HG02973 (cell line): ENCODE data around the gene TBC1D10A.

Experiments used
- ATAC-seq: cut with Tn5 transposase; IDR thresholded peaks from one replicate; pipeline ENCODE4 v1.9.1; 2021; ENCODE audit warnings: moderate library complexity; ENCODE audit not compliant: unreplicated experiment

The TBC1D10A gene

GRCh38 chr22:30326706-30327362 lies at the start of gene TBC1D10A:
TSS of gene TBC1D10A (minus strand) at chr22:30326941. CDS start at chr22:30326881, 60 bp downstream.
- peak; percentile 69 for ATAC-seq

GRCh38 chr22:30375312-30375849 lies 48.6 kb upstream of the TBC1D10A start:
- ATAC-seq: no peak

DNA sequence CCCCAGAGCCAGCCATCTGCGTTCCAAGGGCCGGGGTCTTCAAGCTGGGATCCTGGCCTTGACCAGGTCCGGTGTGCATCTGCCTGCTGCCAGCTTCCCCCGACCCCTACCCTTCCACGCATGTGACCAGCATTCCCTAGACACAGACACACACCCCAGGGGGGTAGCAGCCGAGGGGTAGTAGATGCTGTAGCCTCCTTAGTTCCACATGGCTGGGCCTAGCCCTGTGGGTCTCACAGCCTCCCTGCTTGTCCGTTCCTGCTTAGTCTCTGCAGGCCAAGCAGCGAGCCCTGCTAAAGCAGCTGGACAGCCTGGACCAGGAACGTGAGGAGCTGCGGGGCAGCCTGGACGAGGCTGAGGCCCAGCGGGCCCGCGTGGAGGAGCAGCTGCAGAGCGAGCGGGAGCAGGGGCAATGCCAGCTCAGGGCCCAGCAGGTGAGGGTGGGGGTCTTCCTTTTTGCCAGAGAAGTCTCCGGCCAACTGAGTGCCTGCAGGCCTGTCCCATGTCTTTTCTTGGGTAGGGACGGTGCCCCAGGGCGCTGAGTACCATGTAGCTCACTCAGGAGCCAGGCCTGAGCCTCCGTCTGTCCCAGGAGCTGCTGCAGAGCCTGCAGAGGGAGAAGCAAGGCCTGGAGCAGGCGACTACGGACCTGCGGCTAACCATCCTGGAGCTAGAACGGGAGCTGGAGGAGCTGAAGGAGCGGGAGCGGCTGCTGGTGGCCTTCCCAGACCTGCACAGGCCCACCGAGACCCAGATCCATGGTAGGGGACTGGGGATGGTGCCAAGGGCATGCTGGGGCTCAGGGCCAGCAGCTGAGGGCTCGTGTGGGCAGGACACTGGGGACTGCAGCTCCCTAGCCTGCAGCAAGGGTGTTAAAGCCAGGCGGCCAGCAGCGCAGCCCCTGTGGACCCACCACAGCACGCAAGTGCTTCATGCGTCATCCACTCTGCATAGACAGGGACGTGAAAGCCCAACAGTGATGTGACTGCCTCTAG lies 46.9 kb upstream of the TBC1D10A start:
- no peak for ATAC-seq

DNA sequence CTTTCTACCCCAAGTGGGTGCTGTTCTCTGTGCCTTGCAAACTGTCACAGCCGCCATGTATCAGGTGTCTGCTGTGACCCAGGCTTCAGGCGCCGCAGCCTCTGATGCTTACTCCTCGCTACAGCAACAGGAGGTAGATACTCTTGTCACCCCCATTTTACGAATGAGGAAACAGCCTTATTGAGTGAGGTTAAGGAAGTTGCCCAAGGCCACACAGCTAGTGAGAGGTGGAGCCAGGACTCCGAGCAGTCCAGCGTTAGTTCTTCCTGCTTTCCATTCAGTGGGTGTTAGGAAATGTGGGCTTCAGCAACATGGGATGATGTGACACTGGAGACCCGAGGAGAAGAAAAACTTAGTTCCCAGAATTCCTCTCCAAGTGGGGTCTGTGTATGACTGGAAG lies 46.2 kb upstream of the TBC1D10A start:
- no peak for ATAC-seq

- ATAC-seq: no peak
Measured at GRCh38 chr22:30371981-30372380, 45.2 kb upstream of the TBC1D10A start.

- ATAC-seq: no peak
Measured at GRCh38 chr22:30371321-30371720, 44.6 kb upstream of the TBC1D10A start.

GRCh38 chr22:30370641-30371230 lies 44.0 kb upstream of the TBC1D10A start:
- ATAC-seq: no peak

GRCh38 chr22:30368420-30368819 lies 41.7 kb upstream of the TBC1D10A start:
- ATAC-seq: no peak

DNA sequence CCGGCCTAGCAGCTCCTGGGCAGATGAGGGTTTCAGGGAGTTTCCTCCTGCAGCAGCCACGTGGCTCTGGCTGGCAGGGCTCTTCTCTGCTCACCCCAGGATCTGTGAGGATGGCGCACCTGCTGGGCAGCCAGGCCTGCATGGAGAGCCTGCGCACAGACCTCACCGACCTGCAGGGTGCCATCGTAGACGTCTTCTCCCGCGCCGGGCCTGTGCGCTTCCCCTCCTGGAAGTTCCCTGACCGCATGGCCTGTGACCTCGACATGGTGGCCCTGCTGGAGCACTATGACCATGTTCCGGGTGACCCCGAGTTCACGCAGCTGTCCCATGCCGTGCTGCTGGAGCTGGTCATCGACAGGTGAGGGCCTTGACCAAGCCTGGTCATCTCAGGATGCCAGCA lies 39.1 kb upstream of the TBC1D10A start:
- no peak for ATAC-seq

- ATAC-seq: no peak
Measured at GRCh38 chr22:30362651-30363281, 36.0 kb upstream of the TBC1D10A start.

DNA sequence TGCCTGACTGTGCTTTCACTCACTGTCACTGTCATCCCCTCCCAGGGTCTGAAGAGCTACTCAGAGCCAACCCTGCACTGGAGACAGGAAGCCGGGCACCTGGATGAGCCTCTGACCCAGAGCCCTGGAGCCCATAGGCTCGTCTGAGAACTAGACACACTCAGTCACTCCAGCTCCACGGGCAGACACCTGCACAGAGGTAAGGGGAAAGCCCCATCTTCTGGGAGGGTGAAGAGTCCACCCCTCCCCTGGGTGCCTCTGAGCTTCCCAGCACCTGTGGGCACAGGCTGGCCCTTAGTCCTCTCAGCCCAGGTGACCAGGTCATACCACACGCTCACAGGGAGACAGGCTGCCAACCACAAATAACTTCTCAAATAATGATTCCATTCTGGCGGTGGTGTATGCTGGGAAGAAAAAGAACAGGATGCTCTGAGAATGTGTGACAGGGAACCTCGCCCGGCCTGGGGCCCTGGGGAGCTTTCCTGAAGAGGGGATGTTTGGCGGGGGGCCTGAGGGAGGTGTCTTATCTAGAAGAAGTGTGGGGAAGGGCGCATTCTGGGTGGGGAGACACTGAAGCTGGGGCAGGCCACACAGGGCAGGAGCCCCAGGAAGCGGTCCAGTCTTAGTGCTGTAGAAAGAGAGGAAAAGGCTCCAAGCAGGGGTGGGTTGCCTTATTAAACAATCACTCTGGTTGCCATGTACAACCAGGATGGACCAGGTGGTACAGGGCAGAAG lies 35.3 kb upstream of the TBC1D10A start:
- no peak for ATAC-seq

DNA sequence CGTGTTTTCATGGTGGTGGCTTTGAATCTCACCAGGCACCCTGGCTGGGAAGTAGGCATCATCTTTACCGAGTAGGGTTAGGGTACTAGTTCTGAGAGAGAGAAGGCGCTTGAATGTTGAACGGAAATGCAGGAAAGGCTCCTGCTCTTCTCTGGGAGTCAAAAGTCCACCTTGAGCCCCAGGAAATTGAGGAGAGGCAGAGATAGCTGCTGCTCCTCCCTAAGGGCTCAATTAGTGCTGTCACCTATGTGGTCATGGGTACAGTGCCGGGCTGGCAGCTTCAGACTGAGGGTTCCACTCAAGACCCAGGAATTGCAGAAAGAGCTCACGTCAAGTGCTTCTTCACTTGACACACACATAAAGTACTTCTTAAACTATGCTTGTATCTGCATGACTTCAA lies 31.8 kb upstream of the TBC1D10A start:
- no peak for ATAC-seq

DNA sequence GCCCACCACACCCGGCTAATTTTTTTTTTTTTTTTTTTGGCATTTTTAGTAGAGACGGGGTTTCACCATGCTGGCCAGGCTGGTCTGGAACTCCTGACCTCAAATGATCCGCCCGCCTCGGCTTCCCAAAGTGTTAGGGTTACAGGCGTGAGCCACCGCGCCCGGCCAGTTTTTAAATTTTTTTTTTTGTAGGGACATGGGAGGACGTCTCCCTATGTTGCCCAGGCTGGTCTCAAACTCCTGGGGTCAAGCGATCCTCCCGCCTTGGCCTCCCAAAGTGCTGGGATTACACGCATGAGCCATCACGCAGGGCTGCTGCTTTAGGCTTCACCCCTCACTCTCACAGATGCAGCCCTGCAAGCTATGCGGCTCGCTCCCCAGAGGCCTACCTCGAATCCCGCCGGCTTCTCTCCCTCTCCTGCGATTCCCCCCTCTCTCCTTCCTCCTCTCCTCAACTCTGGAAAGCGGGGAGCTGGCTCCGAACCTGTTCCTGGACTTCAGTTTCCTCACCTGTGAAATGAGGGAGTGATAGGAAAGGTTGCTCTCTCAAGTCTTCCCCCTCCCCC lies 31.0 kb upstream of the TBC1D10A start:
- no peak for ATAC-seq

- ATAC-seq: no peak
Measured at GRCh38 chr22:30357236-30357570, 30.5 kb upstream of the TBC1D10A start.

- peak; percentile 90 for ATAC-seq
Measured at GRCh38 chr22:30356449-30357235, 29.9 kb upstream of the TBC1D10A start, which contains the start of the genes CCDC157 and SF3A1. TSS of gene CCDC157 (plus strand) at chr22:30357007. CDS start at chr22:30366001, 8,994 bp downstream. TSS of gene SF3A1 (minus strand) at chr22:30356894. CDS start at chr22:30356792, 102 bp downstream.

DNA sequence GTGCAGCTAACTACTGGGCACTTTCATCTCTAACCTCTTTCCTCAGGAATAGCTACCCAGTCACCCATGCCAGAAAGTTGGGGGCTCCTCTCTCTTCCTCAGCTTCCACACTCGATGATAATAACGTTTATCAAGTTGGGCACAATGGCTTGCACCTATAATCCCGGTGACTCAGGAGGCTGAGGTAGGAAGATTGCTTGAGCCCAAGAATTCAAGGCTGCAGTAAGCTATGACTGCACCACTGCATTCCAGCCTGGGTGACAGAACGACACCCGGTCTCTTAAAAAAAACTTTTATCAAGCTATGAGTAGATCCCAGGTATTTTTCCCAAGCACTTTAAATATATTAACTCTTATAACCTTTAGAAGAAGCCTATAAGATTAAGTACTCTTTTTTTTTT lies 27.9 kb upstream of the TBC1D10A start:
- ATAC-seq: no peak

DNA sequence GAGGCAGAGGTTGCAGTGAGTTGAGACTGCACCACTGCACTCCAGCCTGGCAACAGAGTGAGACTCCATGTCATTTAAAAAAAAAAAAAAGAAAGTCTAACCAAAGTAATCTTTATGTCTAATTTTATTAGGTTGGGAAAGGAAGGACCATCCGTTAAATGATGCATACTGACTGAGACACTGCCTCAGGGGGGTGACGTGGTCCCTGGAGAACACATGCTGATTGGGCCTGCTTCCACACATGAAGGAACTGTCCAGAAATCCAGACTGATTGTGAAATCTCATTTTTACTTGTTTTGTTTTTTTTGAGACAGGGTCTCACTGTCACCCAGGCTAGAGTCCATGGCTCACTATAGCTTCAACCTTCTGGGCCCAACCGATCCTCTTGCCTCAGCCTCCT lies 24.5 kb upstream of the TBC1D10A start:
- no peak for ATAC-seq

GRCh38 chr22:30348809-30349208 lies 22.1 kb upstream of the TBC1D10A start:
- ATAC-seq: no peak

- ATAC-seq: no peak
Measured at GRCh38 chr22:30348404-30348803, 21.7 kb upstream of the TBC1D10A start.
